Measurements from ENCODE around the gene UBAC2.
"Not testable (repeated sequence)": the region's sequence is repeated elsewhere in the genome, so short reads cannot be mapped to it uniquely, and the experiment has no call there.

Gene UBAC2

DNA sequence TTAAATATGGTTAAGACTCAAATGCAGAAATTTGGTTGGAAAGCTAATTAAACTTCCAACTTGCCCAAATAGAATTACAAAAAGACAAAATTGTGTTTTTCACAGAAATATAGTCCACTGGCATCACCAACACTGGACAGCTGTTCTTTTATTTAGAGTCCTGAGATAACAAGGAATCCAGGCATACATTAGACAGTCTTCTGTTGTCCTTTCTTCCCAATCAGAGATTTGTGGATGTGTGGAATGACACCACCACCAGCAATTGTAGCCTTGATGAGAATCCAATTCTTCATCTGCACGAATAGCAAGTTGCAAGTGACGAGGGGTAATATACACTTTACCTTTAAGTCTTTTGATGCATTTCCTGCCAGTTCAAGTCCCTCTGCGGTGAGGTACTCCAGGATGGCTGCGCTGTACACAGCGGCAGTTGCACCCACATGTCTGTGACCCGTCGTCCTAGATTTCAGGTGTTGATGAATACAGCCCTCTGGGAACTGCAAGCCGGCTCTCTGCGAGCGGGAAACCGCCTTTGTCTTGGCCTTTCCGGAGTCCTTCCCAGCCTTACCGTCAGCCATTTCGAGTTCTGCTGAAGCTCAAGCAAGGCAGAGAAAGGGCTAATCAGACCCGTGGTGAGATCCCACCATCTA is 14.7 kb downstream of the UBAC2 start:
- DNase-seq: peak; percentile 62

DNA sequence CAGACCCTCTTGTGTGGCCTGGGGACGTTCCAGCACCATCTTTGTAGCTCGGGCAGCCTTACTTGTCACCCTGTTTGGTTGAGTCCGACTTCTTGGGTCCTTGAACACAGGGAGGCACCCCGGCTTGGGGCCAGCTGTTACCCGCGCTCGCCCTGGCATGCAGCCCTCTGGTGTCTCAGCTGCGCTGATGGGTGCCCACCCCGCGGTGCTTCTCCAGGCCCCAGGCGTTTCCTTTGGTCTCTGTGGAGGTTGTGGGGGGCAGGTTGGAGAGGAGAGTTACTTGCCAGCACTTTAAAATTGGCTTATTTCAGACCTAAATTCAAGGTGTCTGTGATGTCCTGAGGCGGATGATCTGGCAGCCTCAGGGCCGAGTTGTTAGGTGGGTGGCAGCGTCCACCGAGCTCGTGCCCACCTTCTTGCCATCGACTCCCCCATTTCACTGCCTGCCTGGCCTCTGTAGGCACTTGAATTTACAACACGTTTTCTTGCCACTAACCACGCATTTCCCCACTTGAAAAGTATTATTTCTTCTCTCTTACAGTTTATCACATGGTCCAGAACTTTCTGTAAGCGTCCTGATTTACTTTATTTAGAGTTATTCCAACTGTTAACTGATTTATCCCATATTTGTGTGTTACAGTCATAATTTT is 16.9 kb downstream of the UBAC2 start:
- DNase-seq: no peak

DNA sequence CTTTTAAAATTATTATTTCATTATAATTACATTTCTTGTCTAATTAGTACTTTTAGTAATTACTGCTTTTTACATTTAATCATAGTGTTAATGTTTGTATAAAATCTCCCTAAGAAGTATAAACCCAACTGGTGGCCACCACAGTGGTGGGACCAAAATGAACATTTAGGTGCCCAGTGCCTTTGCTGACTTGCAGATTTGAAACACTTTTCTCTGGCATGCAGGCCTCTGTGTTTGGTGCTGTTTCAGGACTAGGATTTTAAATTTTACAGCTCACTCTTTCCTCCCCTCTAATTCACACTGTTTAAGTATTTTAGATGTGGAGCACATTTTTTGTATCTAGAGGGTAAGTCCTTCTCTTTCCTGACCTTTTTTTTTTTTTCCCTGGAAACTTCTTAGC is 17.5 kb downstream of the UBAC2 start:
- no peak for DNase-seq

DNA sequence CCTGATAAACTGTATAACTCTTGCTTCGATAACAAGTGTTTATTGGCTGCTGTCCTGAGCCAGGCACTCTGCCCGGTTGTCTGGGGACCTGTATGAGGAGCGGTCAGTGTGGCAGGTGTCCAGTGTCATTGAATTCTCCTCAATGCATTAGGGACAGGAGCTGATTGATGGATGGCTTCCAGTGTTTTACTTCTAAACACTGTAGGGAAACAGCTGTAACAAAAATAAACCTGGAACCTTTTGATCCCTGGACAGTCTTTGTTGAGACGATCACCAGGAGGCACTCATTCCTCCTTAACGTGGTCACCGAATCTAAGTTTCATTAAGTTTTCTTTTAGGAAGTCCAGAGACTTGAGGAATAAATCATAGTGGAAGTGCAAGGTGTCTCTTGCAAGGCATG is 17.9 kb downstream of the UBAC2 start:
- DNase-seq: no peak

DNA sequence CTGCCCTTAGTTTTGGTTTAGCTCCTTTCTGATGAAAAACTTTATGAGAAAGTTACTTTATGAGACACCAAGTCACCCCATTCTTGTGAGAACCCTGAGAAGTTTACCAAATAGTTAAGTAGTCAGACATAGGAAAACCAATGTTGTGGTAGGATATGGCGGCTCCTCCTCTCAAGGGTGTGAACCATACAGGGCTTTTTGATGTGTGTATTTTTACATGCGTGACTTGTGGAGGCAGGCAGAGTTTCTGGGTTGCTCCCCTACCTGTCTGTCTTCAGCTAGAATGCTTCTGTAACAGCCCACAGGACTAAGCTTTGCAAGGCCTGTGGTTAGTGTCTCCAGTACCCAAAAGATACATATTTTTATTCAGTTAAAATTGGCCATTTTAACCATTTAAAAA is 18.3 kb downstream of the UBAC2 start:
- DNase-seq: no peak

DNA sequence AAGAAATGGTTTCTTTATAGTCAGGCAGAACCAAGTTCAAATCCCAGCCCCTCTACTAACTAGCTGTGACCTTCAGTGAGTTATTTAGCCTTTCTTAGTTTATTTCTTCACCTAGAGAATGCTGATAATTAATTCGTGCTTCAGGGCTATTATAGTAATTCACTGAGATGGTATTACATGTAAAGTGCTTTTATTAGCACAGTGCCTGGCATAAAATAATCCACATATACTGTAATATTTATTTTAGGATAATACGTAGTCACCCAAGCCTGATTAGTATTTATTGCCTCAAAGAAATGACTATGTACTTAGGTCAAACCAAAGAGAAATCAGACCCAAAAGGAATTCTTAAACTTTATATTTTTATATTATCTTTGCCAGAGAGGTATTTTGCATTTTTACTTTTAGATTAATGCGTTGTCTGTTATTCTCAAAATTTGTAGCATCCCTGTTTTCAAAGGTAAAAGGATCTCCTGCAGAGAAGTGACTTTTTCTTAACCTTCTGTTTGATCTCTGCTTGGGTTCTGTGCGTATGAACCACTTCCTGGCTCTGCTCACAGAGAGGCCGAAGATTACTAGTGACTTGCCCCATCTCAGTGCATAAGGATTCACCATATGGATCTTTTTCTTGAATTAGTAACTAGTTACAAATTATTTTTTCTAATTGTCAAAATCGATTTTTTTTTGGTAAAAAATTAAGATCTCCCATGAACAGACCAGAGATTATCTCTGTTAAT is 19.7 kb downstream of the UBAC2 start:
- DNase-seq: no peak

DNA sequence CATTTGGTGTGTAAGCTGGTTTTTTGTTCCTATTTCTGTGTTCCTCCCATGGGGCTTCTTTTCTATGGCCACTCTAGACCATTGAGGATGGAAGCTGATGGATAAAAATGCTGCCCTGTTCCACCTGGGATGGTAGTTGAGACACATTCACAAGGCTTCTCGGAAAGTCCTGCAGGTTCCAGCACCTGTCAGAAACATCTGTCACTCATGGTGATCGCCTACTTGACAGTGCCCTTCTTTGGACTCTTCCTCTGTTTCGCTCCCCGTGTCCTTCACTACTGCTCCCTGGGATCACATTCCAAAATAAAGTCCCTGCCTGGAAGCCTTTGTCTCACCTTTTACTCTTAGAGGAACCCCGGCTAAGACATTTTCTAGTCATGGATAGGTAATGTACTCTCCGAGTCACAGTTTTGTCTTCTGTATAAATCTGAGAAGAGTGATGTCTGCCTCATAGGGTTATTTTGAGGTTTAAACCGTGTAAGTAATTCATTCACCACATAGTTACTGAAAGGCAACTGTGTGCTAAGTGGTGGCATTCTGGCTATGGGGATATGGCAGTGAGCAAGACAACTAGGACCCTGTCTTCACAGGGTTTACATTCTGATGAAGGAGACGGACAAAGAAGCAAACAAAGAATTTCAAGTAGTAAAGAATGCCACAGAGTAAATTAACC is 21.0 kb downstream of the UBAC2 start:
- no peak for DNase-seq

DNA sequence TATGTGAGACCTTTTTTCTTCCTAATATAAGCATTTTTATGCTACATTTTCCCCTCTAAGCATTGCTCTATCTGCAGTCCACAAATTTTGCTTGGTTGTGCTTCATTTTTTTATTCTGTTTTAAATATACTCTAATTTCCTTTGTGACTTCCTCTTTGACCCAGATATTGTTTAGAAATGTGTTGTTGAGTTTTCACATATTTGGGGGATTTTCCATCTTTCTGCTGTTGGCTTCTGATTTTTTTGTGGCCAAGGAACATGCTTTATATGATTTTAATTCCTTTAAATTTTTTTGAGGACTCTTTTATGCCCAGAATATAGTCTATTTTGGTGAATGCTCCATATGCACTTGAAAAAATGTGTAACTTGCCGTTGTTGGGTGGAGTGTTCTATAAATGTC is 22.9 kb downstream of the UBAC2 start:
- no peak for DNase-seq

DNA sequence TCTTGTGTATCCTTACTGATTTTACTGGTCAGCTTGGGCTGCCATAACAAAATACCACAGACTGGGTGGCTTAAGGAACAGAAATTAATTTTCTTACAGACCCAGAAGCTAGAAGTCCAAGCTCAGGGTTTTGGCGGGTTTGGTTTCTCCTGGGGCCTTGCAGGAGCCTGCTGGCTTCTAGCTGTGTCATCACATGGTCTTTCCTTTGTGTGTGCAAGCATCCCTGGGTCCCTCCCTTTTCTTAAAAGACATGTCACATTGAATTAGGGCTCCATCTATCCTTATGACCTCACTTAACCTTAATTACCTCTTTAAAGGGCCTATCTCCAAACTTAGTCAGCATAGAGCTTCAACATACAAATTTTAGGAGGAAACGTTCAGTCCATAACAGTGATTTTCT is 23.4 kb downstream of the UBAC2 start:
- no peak for DNase-seq

DNA sequence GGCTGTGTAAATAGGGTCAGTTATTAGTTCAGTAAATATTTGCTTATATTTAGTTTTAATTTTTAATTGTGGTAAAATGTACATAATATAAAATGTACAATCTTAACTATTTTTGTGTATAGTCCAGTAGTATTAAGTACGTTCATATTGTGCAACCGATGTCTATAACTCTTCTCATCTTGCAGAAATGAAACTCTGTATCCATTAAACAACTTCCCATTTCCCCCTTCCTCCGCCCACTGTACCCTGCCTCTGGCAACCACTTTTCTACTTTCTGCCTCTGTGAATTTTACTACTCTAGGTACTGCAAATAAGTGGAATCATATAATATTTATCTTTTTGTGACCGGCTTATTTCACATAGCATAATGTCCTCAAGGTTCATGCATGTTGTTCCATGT is 24.4 kb downstream of the UBAC2 start:
- no peak for DNase-seq

DNA sequence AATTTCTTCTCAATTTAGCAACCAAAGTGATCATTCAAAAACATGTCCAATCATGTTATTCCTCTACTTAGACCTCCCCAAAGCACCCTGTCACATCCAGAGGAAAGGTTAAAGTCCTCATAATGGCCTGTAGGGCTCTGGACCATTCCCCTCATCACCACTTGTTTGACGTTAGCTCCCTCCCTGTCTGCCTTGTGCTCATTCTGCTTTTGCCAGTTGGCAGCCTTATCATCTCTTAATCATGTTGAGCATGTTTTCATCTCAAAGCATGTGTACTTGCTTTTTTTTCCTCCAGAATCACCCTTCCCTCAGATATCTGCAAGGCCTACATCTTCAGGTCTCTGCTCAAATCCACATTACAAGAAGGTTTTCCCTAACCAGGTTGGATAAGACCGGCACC is 25.9 kb downstream of the UBAC2 start:
- DNase-seq: no peak

DNA sequence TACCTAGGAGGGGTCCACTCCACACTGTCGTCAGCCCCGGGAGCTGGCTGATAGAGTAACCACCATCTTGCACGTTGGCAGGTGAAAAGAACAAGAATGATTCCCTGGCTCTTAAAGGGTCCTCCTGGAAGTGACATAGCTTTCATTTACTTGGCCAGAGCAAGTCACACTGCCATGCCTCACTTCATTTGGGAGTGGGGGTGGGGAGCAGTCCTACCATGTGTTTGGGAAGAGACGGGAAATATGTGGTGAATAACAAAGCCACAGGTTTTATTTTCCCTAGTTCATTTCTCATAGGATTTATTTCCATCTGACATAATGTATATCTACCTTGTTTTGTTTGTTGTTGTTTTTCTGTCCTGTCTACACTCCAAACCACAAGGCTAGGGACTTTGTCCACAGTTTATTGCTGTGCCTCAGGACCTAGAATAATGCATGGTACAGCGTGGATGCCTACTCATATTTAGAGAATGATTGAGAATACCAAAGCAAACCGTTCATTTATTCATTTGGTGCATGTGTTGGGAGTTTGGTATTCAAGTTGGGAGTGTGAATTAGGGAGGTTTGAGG is 26.8 kb downstream of the UBAC2 start:
- no peak for DNase-seq

DNA sequence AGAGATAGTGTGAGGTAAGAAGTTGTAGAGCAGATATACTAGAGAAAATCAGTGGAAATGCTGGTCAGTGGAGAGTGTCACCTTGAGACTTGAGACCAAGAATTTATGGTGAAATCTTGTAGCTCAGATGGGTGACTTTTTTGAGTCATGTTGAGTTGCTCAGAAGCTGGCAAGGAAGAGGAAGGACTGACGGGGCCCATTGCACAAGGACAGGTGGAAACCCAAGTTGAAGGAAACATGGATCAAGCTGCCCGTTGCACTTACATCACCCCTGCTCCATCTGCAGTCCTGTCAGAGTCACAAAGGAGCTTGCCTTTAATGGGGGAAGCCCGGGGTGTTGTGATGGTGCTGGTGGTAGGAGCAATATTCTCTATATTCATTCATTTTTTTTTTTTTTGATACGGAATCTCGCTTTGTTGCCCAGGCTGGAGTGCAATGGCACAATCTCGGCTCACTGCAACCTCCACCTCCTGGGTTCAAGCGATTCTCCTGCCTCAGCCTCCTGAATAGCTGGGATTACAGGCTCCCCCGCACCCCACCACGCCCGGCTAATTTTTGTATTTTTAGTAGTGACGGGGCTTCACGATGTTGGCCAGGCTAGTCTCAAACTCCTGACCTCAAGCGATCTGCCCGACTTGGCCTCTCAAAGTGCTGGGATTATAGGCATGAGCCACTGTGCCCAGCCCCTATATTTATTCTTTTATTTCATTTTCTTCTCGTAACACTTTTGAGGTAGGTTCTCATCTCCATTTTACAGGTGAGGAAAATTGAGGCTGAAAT is 27.4 kb downstream of the UBAC2 start:
- no peak for DNase-seq

DNA sequence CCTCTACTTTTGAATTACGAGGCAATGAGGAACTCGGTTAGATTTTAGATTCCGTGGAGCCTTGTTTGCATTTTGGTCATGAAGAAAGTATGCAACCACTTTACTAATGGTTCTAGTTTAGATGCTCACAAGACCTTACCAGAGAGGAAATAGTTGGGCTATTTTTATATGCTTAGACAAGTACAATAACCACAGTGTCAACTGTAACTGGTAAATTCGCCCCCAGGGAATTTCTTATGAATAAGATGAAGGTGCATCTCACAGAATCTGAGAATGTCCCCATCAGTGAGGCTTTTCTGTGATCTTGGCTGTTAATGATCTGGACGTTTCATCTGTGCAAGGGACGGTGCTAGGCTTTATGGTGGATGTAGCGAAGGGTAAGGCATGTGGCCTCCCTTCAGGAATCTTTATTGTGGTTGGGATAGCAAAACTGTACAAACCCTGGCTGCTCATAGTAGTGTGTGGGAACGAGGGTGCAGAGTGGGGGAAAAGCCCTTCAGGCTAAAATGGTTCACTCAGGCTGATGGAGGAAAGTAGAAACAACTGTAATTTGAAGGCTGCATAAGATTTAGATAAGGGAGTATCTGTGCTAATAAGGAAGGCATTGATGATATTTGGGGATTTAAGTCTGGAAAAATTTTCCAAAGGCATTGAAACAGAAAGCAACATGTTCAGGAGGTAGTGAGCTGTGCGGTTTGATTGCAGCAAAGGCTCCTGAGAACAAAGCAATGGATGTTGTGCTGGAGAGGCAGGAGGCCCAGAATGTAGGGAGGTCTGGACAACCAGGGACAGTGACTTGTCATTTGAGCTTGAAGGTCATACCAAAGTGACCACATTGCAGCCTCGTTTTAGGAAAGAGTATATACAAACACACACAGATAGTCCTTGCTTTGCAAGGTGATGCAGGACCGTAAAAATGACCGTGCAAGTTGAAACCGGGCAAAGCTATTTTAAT is 28.4 kb downstream of the UBAC2 start:
- no peak for DNase-seq

DNA sequence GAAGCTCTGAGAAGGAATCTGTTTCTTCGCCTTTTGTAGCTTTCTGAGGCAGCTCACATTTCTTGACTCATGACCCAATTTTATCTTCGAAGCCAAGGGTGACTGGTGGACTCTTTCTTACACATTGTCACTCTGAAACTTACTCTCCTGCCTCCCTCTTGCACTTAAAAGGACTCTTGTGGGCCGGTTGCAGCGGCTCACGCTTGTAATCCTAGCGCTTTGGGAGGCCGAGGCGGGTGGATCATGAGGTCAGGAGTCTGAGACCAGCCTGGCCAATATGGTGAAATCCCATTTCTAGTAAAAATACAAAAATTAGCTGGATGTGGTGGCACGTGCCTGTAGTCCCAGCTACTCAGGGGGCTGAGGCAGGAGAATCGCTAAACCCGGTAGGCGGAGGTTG is 29.9 kb downstream of the UBAC2 start:
- DNase-seq: not testable (repeated sequence)

DNA sequence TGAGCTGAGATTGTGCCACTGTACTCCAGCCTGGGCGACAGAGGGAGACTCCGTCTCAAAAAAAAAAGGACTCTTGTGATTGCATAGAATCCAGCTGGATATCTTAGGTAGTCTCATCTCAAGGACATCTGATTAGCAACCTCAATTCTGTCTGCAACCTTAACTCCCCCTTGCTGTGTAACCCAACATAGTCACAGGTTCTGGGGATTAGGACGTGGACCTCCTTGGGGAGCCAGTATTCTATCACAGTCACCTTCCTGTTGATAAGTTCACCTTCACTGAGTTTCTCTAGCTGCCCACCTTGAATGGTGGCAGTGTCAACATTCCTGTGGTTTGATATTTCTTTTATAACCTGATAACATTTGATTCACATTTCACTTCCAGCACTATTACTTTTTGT is 30.3 kb downstream of the UBAC2 start:
- no peak for DNase-seq

DNA sequence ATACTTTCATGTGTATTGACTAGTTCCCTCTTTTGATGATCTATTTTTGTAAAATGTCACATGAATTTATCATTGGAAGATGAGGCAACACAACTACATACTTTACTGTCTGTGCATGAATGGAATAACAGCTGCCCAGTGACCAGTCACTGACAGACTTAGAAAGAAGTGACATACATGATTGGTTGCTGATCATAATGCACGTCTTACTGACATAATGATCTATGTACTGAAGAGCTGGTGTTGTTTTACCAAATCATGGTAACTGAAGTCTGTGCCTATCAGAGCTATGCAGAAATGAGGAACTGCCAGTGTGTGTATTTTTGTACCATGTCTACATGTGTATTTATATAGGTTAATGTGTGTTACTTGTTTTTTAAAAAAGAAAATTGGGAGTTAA is 31.1 kb downstream of the UBAC2 start:
- DNase-seq: no peak

DNA sequence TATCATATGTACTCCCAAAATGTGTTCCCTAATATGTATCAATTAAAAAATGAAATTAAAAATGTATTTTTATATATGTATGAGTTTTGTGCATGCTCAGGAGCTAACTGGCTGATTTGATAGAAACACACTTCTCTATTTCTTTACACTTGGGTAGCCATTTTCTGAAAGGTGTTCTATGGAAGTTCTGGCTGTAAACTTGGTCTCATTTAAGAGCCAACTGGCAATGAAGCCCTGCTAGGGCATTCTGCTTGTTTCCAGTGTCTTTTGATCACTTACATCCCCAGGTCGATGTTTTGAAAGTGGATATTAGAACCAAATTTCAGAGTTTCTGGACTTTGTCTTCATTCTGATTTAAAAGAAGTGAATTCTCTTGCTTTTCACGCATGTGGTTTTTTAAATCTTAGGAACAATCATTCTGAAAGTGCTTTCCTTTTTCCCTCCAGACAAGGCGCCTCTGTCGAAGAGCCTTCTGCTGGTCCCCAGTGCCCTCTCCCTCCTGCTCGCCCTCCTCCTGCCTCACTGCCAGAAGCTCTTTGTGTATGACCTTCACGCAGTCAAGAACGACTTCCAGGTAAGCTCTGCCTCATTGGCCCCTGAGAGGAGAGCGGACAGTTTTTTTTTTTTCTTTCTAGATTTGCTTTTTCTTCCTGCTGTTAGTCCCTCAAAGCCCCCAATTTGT is 37.5 kb downstream of the UBAC2 start:
- DNase-seq: no peak

DNA sequence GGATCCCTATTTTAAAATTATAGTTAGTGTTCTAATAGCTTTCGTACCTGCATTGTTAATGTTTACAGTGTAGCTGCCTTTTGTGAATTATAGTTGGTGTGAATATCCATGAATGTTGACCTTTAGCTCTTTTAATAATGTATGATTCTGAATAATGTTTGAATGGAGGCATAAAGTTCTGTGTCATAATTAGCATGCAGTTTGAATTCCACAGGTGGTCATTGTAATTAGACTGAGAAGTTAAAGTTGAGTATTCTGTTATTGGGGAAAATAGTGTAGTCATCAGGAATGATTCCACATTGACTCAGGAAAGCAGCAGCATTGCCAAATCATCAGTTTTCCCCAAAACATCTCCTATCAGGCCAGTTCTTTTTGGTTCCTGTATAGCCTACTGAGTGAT is 45.4 kb downstream of the UBAC2 start:
- DNase-seq: no peak

DNA sequence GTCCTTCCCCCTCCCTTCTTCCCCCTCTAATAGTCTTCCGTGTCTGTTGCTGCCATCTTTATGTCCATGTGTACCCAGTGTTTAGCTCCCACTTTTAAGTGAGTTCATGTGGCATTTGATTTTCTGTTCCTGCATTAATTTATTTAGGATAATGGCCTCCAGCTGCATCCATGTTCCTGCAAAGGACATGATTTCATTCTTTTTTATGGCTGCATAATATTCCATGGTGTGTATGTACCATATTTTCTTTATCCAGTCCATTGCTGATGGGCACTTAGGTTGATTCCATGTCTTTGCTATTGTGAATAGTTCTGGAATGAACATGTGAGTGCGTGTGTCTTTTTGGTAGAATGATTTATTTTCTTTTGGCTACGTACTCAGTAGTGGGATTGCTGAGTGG is 48.5 kb downstream of the UBAC2 start:
- not testable (repeated sequence) for DNase-seq

DNA sequence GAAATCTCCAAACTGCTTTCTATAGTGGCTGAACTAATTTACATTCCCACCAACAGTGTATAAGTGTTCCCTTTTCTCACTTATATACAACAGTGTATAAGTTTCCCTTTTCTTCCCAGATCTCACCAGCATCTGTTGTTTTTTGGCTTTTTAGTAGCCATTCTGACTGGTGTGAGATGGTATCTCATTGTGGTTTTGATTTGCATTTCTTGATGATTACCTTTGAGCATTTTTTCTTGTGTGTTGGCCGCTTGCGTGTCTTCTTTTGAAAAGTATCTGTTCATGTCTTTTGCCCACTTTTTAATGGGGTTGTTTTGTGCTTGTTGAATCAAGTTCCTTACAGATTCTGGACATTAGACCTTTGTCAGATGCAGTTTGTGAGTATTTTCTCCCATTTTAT is 49.0 kb downstream of the UBAC2 start:
- not testable (repeated sequence) for DNase-seq

Data from NCI-H1436 (cell line).